HCT116 (cell line): ENCODE results near the gene SPTSSA. TPM values are rescaled to one million over a fixed set of nuclear protein-coding genes. Genes with fewer than 3 reads are reported as not detected.

ENCODE experiments used
- ATAC-seq: fragments of 200-7000 bp; cut with Tn5 transposase; 2 replicates; pipeline ENCODE4 v1.9.1; 2020; ENCODE audit warnings: mild to moderate bottlenecking, moderate library complexity
- BruUV-seq: library from RNA; stranded (reverse); fragments of 400-500 nt; replicated peaks from 2 replicates; lab custom pipeline; 2021; lab: Mats Ljungman, UMichigan
- CTCF ChIA-PET: fragments of 300-600 bp; sonication (Branson Sonifier 250); formaldehyde crosslinking; loops from one replicate; lab custom pipeline; 2021; ENCODE audit warnings: antibody characterized with exemption; lab: Charles Lee
- POLR2A ChIA-PET: fragments of 300-600, 350-600 bp; sonication (Branson Sonifier 250); formaldehyde crosslinking; loops from one replicate; lab custom pipeline; 2021; ENCODE audit warnings: antibody characterized with exemption; lab: Charles Lee
- RAD21 ChIA-PET, 2 experiments: fragments of 300-600 bp; sonication (Branson Sonifier 250); formaldehyde crosslinking; loops; one replicate each; lab custom pipeline; 2023; ENCODE audit warnings: low total read pairs in 2 of 2; ENCODE audit not compliant: uncharacterized antibody in 2 of 2, unreplicated experiment in 2 of 2, low non-redundant PET in 1 of 2; lab: Charles Lee
- DNase-seq: peaks from one replicate; pipeline ENCODE4 v3.0.0-alpha.2; 2010; ENCODE audit warnings: low read depth, low spot score
- H2AFZ ChIP-seq: fragments of 200-600 bp; shearing (Covaris generic), sonication (generic); 2 replicates; pipeline ENCODE4 v1.6.1; 2017; ENCODE audit warnings: low read depth, mixed run types, mixed read lengths, antibody characterized with exemption, low read length; ENCODE audit not compliant: poor library complexity, severe bottlenecking
- H3K27ac ChIP-seq: 2 replicates; pipeline ENCODE4 v1.5.1; 2012; ENCODE audit warnings: low read depth, low read length
- H3K27me3 ChIP-seq: fragments of 200-600 bp; sonication (generic); 2 replicates; pipeline ENCODE4 v1.6.1; 2016; ENCODE audit warnings: mixed run types, low read length, mixed read lengths; ENCODE audit not compliant: insufficient read depth
- H3K36me3 ChIP-seq, 2 experiments: fragments of 200-500 bp in 1 of 2; fragments of 200-600 bp in 1 of 2; sonication (Bioruptor generic) in 1 of 2; sonication (generic) in 1 of 2; 2 replicates each; pipeline versions ENCODE4 v1.5.1 to v1.6.1; 2014 to 2016; ENCODE audit warnings: low read length in 2 of 2, inconsistent platforms in 1 of 2, mixed read lengths in 1 of 2, mixed run types in 1 of 2; ENCODE audit not compliant: insufficient read depth in 2 of 2, control insufficient read depth in 1 of 2
- H3K4me1 ChIP-seq, 2 experiments: fragments of 200-600 bp in 1 of 2; sonication (generic) in 1 of 2; 2 replicates each; pipeline versions ENCODE4 v1.5.1 to v1.6.1; 2012 to 2017; ENCODE audit warnings: low read length in 2 of 2, inconsistent platforms in 1 of 2, mild to moderate bottlenecking in 1 of 2, mixed read lengths in 1 of 2, mixed run types in 1 of 2, moderate library complexity in 1 of 2; ENCODE audit not compliant: insufficient read depth in 2 of 2, control insufficient read depth in 1 of 2
- H3K4me2 ChIP-seq: fragments of 200-600 bp; sonication (generic); 2 replicates; pipeline ENCODE4 v1.6.1; 2017; ENCODE audit warnings: mixed run types, low read length, mixed read lengths
- H3K4me3 ChIP-seq, 2 experiments: fragments of 200-600 bp in 1 of 2; sonication (generic) in 1 of 2; replicated peaks in 1 of 2; 2 replicates each; pipeline ENCODE4 v1.5.1; 2011 to 2016; ENCODE audit warnings: low read length in 2 of 2, control low read depth in 1 of 2, low read depth in 1 of 2, mild to moderate bottlenecking in 1 of 2, mixed read lengths in 1 of 2, mixed run types in 1 of 2
- H3K79me2 ChIP-seq: fragments of 200-600 bp; sonication (generic); 2 replicates; pipeline ENCODE4 v1.6.1; 2017; ENCODE audit warnings: mild to moderate bottlenecking, mixed run types, low read length, moderate library complexity, mixed read lengths; ENCODE audit not compliant: insufficient read depth
- H3K9ac ChIP-seq: fragments of 200-600 bp; sonication (generic); 2 replicates; pipeline ENCODE4 v1.6.1; 2016; ENCODE audit warnings: low read length, mixed read lengths
- H3K9me2 ChIP-seq: fragments of 200-600 bp; sonication (generic), shearing (Covaris generic); 2 replicates; pipeline ENCODE4 v1.6.1; 2017; ENCODE audit warnings: mixed run types, mild to moderate bottlenecking, moderate library complexity; ENCODE audit not compliant: insufficient read depth
- H3K9me3 ChIP-seq, 2 experiments: fragments of 200-500 bp in 1 of 2; fragments of 200-600 bp in 1 of 2; sonication (Bioruptor generic) in 1 of 2; sonication (generic) in 1 of 2; 2 replicates each; pipeline ENCODE4 v1.6.1; 2014 to 2017; ENCODE audit warnings: low read length in 2 of 2, mixed read lengths in 2 of 2, inconsistent platforms in 1 of 2, low read depth in 1 of 2, mild to moderate bottlenecking in 1 of 2, mixed run types in 1 of 2, moderate library complexity in 1 of 2; ENCODE audit not compliant: control insufficient read depth in 1 of 2, insufficient read depth in 1 of 2
- H4K20me1 ChIP-seq: fragments of 200-600 bp; sonication (generic), shearing (Covaris generic); 2 replicates; pipeline ENCODE4 v1.6.1; 2017; ENCODE audit warnings: mixed run types, mild to moderate bottlenecking, moderate library complexity; ENCODE audit not compliant: insufficient read depth
- CTCF ChIP-seq, 3 experiments: fragments of 200-600 bp in 1 of 3; sonication (generic) in 1 of 3; IDR thresholded peaks in 2 of 3; conservative IDR thresholded peaks in 1 of 3; 2 replicates each; pipeline ENCODE4 v1.5.1; 2012 to 2017; ENCODE audit warnings: low read depth in 2 of 3, low read length in 2 of 3, antibody characterized with exemption in 1 of 3, borderline replicate concordance in 1 of 3, control low read depth in 1 of 3, mild to moderate bottlenecking in 1 of 3, mixed read lengths in 1 of 3, mixed run types in 1 of 3, moderate library complexity in 1 of 3; ENCODE audit not compliant: insufficient read depth in 1 of 3
- EZH2phosphoT487 ChIP-seq: fragments of 200-600 bp; IDR thresholded peaks from 2 replicates; pipeline ENCODE4 v1.6.1; 2018; ENCODE audit warnings: antibody characterized with exemption, borderline replicate concordance
- POLR2A ChIP-seq: IDR thresholded peaks from 2 replicates; pipeline ENCODE4 v1.7.0; 2011; ENCODE audit warnings: borderline replicate concordance; ENCODE audit not compliant: insufficient read depth, insufficient read length; ENCODE audit errors: extremely low read depth
- POLR2AphosphoS5 ChIP-seq: IDR thresholded peaks from 2 replicates; pipeline ENCODE4 v1.6.1; 2011; ENCODE audit warnings: mild to moderate bottlenecking, low read depth, low read length, moderate library complexity
- RAD21 ChIP-seq: IDR thresholded peaks from 2 replicates; pipeline ENCODE4 v1.6.1; 2012; ENCODE audit warnings: low read depth, mild to moderate bottlenecking
- REST ChIP-seq: IDR thresholded peaks from 2 replicates; pipeline ENCODE4 v1.6.1; 2012; ENCODE audit warnings: low read depth
- SP1 ChIP-seq: IDR thresholded peaks from 2 replicates; pipeline ENCODE4 v1.6.1; 2012; ENCODE audit warnings: low read depth
- SRF ChIP-seq: IDR thresholded peaks from 2 replicates; pipeline ENCODE4 v1.6.1; 2012; ENCODE audit warnings: low read depth
- YY1 ChIP-seq: IDR thresholded peaks from 2 replicates; pipeline ENCODE4 v1.6.1; 2011; ENCODE audit warnings: low read length, low read depth, moderate library complexity, mild to moderate bottlenecking; ENCODE audit not compliant: insufficient replicate concordance; ENCODE audit errors: extremely low read depth
- ZBTB33 ChIP-seq: IDR thresholded peaks from 2 replicates; pipeline ENCODE4 v1.6.1; 2011; ENCODE audit warnings: mild to moderate bottlenecking, low read length, moderate library complexity; ENCODE audit not compliant: insufficient replicate concordance; ENCODE audit errors: extremely low read depth
- ZFX ChIP-seq: fragments of 450-650 bp; IDR thresholded peaks from 2 replicates; pipeline ENCODE4 v1.6.1; 2017
- ZNF274 ChIP-seq: fragments of 200-500 bp; sonication (Bioruptor generic); IDR thresholded peaks from 2 replicates; pipeline ENCODE4 v1.6.1; 2014; ENCODE audit warnings: mild to moderate bottlenecking, low read depth, low read length, inconsistent platforms
- intact Hi-C: fragments of 100-400 bp; cut with micrococcal nuclease; formaldehyde crosslinking; loops from 2 replicates; pipeline ENCODE4 v1.10.0; 2022
- total RNA-seq: library from RNA; stranded (reverse); gene quantifications from one replicate; pipeline ENCODE4 v1.2.1, GENCODE V29; 2021; ENCODE audit not compliant: unreplicated experiment

Gene SPTSSA
- total RNA-seq, 1 experiment from 2014 or later = 17.0 TPM

- Histone ChIP-seq H3K36me3 (no peaks in the 10 kb centered on the region), H3K9me2 (no peaks in the 10 kb centered on the region), H3K79me2 (no peaks in the 10 kb centered on the region), H3K9ac (no peak overlapping the region), H4K20me1 (no peaks in the 10 kb centered on the region), H3K9me3 (no peaks in the 10 kb centered on the region), H3K4me3 (no peak overlapping the region), H3K4me1 (peaks cover 0 to 9% of the 10 kb centered on the region in 2 experiments; a peak in 2 of 4 replicates), H2AFZ (no peak overlapping the region), H3K27me3 (no peaks in the 10 kb centered on the region), H3K27ac (no peak overlapping the region), H3K4me2 (no peak overlapping the region)
- CTCF ChIA-PET = no interaction called here
- no peak for DNase-seq
- intact Hi-C loops = no loop called here
- POLR2A ChIA-PET = no interaction called here
- BruUV-seq = no TSS peak
- TF ChIP-seq POLR2A (no peak), SRF (no peak), CTCF (IDR thresholded peaks at IDR 0.05 in 2 of 3, conservative IDR thresholded peaks at IDR 0.05 in 1 of 3; ENCODE audit: borderline replicate concordance in 1 of 3, insufficient read depth in 1 of 3, low read depth in 2 of 3, low read length in 2 of 3) (no peak), ZBTB33 (no peak), POLR2AphosphoS5 (no peak), RAD21 (no peak), ZNF274 (no peak), YY1 (no peak), REST (no peak), EZH2phosphoT487 (no peak), SP1 (no peak), ZFX (no peak)
- RAD21 ChIA-PET = no interaction called here
- no peak for ATAC-seq
These were observed 26.5 kb upstream of the SPTSSA start for GRCh38 chr14:34488528-34488927.
